ENCODE measurements around the gene EPHA10.

GRCh38 chr1:37782491-37782890 is 17.6 kb upstream of the EPHA10 start:
- TF ChIP-seq, protein P1, sequence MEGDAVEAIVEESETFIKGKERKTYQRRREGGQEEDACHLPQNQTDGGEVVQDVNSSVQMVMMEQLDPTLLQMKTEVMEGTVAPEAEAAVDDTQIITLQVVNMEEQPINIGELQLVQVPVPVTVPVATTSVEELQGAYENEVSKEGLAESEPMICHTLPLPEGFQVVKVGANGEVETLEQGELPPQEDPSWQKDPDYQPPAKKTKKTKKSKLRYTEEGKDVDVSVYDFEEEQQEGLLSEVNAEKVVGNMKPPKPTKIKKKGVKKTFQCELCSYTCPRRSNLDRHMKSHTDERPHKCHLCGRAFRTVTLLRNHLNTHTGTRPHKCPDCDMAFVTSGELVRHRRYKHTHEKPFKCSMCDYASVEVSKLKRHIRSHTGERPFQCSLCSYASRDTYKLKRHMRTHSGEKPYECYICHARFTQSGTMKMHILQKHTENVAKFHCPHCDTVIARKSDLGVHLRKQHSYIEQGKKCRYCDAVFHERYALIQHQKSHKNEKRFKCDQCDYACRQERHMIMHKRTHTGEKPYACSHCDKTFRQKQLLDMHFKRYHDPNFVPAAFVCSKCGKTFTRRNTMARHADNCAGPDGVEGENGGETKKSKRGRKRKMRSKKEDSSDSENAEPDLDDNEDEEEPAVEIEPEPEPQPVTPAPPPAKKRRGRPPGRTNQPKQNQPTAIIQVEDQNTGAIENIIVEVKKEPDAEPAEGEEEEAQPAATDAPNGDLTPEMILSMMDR (IDR thresholded peaks at IDR 0.05): no peak
- TF ChIP-seq POLR2AphosphoS5 (IDR thresholded peaks at IDR 0.05) (no peak), POLR2A (IDR thresholded peaks at IDR 0.05; ENCODE audit: low read depth) (no peak), EP300 (IDR thresholded peaks at IDR 0.05) (no peak)
